T-helper 2 cell (primary cell): ENCODE results near the gene ARPC2.
"Not testable (repeated sequence)": the region's sequence is repeated elsewhere in the genome, so short reads cannot be mapped to it uniquely, and the experiment has no call there.

ENCODE experiments used
- DNase-seq, 5 experiments: peaks; one replicate each; pipeline versions ENCODE4 v3.0.0 to v3.0.0-alpha.2; 2012 to 2022
- total RNA-seq, 2 donors: gene quantifications; one replicate each; lab custom pipeline; 2026; lab: John Stamatoyannopoulos, UW

Gene ARPC2
- total RNA-seq = 351 to 431 reads per million in 2 donors

GRCh38 chr2:218216674-218217359, at the start of gene ARPC2:
Gene ARPC2 (plus strand): TSS chr2:218217189. CDS start chr2:218217471, 282 bp downstream.
- DNase-seq = peak; percentile 88 to 98 (median 90)

GRCh38 chr2:218168016-218168415, 49.0 kb upstream of the ARPC2 start:
- no peak for DNase-seq

DNA sequence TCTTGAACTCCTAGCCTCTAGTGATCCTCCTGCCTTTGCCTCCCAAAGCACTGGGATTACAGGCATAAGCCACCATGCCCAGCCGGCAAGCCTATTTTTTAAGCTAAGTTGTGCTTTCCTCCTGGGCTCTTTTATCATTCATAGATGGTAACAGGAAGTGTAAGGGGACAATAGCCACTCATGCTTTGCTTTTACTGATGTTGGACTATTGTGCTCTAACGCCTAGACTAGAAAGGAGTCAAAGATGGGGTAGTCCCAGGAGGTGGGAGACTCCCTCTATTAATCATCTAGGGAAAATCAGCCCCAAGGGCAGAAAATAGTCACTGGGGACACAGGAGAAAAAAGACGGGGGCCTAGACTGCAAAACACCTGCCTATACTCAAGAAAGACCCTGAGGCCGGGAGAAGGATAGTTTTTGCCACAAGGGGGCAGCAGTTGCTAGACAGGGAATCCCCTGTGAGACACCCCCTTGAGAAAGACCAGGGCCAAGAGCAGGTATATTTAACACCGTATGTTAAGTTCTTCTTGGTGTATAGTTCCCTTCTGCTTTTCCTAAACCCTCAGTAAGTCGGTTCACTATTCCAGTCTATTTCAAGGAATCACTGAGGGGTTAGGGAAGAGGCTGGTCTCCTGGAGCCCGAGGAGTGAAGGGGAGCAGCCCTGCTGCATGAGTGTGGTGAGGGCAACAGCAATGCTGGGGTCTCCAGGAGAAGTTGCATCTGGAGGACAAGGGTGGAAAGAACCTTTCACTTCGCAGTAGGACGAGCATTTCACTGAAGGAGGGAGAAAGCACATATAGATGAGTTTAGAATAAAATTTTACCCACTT, 48.1 kb upstream of the ARPC2 start:
- peak; percentile 13 to 53 (median 41) for DNase-seq

DNA sequence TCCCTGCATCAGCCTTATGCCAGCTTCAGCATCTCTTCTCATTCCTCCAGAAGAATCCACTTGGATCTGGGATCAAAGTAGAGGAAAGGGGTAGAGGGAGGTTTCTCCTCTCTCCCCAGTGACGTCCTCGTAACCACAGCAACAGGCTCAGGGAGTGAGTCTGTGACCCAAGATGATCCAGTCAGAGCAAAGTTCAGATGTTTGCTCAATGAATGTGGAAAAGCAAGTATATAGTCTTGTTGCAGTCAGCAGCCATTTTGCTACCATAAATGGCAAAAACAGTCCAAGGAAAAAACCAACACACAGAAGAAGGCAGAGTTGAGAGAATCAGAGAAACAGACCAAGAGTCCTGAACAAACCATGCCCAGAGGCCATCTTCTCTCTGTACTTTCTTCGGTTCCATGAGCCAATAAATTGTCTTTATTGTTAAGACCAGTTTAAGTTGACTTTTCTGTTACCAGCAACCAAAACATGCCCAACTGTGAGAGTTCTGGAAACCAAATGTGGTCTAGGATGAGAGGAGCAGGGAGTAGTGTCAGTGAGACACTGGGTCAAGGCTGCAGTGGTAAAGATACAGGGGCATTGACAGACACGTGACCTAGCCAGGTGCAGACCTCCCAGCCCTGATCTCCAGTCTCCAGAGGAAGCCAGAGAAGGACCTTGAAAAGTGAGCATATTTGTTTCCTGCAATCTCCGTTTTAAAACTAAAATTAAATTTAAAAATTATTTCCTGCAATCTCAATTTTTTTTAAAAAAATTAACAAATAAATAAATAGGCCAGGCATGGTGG, 47.0 kb upstream of the ARPC2 start:
- DNase-seq = no peak

GRCh38 chr2:218171744-218172143, 45.2 kb upstream of the ARPC2 start:
- not testable (repeated sequence) for DNase-seq

GRCh38 chr2:218172845-218173244, 44.1 kb upstream of the ARPC2 start:
- no peak for DNase-seq

DNA sequence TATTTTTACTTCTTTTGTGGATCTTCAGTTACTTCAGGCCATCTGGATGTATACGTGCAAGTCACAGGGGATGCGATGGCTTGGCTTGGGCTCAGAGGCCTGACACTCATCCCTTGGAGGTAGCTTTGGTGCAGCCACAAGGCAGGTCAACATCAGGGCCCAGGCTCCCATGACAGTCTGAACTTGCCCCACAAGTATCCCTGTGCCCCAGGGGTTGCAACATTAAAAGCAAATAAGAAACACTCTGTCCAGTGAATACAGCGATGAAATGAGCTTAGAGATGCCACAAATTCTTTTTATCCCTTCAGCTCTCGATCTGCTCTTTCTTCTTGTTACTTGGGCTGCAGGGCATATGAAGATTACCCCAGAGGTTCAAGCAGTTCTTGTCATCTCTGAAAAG, 37.2 kb upstream of the ARPC2 start:
- no peak for DNase-seq

DNA sequence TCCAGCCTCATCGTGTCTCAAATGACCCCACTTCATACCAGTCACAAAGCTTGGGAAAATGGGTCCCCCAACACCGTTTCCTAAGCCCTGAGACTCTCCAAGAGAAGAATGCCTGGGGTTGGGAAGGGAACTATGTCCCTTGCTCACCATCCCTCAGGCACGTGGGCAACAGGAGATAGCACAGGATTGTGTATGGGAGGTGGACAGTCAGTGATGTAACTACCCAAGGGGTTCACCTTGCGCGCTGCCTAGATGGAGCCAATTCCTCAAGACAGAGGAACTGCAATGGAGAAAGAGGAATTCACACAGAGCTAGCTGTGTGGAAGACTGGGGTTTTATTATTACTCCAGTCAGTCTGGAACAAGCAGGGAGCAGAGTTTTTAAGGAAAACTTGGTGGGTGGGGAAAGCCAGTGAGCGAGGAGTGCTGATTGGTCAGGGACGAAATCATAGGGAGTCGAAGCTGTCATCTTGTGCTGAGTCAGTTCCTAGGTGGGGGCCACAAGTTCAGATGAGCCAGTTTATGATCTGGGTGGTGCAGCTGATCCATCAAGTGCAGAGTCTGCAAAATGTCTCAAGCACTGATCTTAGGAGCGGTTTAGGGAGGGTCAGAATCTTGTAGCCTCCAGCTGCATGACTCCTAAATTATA, 36.4 kb upstream of the ARPC2 start:
- no peak for DNase-seq

GRCh38 chr2:218184331-218184730, 32.7 kb upstream of the ARPC2 start:
- no peak for DNase-seq

GRCh38 chr2:218186355-218186766, 30.6 kb upstream of the ARPC2 start:
- DNase-seq = peak; percentile 21 to 75 (median 54)

DNA sequence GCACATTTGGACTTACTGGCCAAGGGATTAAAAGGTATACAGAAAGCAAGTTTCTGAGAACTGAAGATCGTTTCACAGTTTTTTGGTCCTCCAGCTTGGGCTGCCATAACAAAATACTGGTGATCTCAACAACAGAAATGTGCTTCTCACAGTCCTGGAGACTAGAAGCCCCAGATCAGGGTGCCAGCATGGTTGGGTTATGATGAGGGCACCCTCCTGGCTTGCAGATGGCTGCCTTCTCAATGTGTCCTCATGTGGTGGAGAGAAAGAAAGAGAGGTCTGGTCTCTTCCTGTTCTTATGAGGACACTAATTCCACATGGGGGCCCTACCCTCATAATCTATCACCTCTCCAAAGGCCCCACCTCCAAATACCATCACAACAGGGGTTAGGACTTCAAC, 30.1 kb upstream of the ARPC2 start:
- no peak for DNase-seq

DNA sequence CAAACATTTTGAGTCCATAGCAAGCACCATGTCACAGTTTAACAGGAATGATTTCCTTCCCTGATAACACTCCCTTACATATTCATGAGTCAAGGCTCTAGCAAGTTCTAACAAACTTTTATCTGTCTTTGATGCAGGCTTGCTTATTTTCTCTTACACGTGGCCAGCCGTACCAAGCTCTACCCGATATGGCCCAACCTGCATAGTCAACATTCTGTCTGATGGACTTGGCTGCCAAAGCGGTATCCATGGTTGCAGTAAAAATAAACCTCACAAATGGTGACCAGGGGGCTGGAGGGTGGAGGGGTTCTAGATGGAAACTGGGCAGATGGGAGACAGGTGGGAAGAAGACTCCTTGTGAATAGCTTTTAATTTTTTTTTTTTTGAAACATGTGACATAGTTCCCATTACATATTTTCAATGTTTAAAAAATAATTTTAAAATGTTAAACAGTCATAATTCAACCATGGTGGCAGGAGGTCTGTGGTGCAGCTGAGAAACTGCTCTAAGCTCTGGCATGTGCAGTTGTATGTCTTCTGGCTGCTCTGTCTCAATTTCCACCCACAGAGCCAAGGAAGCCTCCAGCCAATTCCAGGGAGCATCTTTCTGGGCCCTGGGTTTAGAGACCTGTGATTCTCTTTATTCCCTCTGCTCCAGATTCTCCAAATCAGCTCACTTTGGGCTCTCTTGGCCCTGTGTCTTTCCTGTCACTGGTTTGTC, 29.5 kb upstream of the ARPC2 start:
- DNase-seq = no peak

- DNase-seq = no peak
Observed at GRCh38 chr2:218188528-218188927, 28.5 kb upstream of the ARPC2 start.

DNA sequence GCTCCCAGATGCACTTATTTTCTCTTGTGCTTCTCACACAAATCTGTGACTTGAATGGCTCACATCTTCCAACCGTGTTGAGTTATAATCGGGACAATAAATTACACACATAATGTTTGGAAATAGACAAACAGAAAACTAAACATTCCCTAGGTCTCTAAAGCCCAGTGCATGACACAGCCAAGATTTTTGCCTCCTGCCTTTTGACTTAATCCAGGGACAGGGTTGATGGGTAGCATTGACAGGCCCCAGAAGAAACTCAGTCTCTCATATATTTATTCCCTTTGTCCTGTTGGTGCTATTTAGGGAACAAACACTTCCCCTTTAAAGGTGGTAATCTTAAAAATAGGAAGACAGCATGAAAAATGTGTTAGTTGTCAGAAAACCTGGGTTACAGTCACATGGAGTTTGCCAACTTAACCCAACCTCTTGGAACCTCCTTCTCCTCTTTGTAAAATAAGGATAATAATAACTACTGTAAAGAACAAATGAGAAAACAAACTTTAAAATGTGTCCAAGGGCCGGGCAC, 24.0 kb upstream of the ARPC2 start:
- no peak for DNase-seq

DNA sequence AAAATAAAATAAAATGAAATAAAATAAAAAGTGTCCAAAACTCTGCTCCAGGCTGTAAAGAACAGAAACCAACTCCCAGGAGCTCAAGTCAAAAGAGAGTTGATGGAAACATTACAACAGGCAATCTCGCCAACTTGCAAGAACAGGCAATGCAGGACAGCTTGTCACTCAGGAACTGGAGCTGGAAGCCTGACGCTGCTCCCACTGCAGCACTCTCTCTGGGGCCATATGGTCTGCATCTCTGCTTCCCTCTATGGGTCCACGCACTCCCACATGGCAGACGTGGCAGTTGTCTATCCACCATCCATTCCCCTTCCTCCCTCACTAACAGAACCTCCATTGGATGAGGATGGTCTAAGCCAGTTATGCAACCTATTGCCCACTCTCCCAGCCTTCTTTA, 23.3 kb upstream of the ARPC2 start:
- no peak for DNase-seq

- no peak for DNase-seq
Observed at GRCh38 chr2:218194880-218195279, 22.1 kb upstream of the ARPC2 start.

DNA sequence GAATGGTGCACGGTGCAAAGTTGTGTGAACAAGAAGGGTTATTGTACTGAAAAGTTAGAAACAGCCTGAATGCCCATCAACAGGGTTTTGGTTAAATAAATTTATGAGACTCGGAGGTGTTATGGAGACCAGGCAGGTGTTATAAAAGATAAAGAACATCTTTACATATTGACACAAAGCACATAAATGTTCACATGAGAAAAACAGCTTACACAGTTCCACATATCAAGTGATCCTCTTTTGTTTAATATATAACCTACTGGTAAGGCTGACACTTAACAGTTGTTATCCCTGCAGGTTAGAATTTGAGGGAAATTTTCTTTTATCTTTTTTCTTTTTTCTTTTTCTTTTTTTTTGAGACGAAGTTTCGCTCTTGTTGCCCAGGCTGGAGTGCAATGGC, 20.0 kb upstream of the ARPC2 start:
- no peak for DNase-seq

DNA sequence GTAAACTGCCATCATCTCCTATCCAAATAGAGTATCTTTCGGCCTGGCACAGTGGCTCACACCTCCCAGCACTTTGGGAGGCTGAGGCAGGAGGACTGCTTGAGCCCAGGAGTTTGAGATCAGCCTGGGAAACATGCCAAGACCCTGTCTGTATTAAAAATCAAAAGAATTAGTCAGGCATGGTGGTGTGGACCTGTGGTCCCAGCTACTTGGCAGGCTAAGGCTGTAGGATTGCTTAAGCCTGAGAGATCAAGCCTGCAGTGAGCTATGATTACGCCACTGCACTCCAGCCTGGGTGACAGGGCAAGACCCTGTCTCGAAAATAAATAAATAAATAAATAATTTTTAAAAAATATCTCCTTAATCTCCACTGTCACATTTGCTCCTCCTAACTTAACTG, 14.7 kb upstream of the ARPC2 start:
- no peak for DNase-seq

GRCh38 chr2:218209078-218209477, 7.9 kb upstream of the ARPC2 start:
- DNase-seq = no peak

- DNase-seq = no peak
Observed at GRCh38 chr2:218214116-218214515, 2.9 kb upstream of the ARPC2 start.

DNA sequence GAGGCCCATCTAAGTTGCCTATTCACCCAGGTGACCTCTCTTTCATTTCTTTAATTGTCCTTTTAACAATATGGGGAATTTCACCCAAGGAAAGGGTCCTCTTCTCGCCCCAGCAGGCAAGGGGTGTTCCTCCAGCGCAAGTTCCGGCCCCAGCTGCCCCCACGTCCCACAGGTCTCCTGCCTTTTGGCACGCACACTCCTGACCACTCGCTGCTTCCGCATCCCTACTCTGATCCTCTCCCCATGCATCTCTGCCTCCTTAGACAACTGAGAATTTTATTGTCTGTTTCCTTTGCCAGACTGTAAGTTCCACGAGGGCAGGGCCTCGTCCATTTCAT, 684 bp upstream of the ARPC2 start:
- DNase-seq = no peak
